Vagina (tissue), 2 donors: ENCODE measurements around the gene SLC16A12.

ENCODE experiments used
- POLR2A ChIP-seq, 2 donors: fragments of 450-650 bp; IDR thresholded peaks; one replicate each; pipeline ENCODE4 v1.6.1; 2017; ENCODE audit warnings: antibody characterized with exemption in 2 of 2, mild to moderate bottlenecking in 2 of 2, moderate library complexity in 2 of 2
- POLR2AphosphoS5 ChIP-seq, 2 donors: sonication (generic); formaldehyde crosslinking; IDR thresholded peaks; one replicate each; pipeline ENCODE4 v1.9.0; 2017; ENCODE audit warnings: antibody characterized with exemption in 2 of 2, mild to moderate bottlenecking in 2 of 2, low read depth in 1 of 2; ENCODE audit not compliant: insufficient read depth in 1 of 2
- TF ChIP-seq, protein P1 (sequence below), 3 experiments: fragments of 450-650 bp in 2 of 3; fragments of 200-600 bp in 1 of 3; sonication (generic) in 1 of 3; IDR thresholded peaks; one replicate each; pipeline ENCODE4 v1.5.1; 2017 to 2019; ENCODE audit warnings: antibody characterized with exemption in 3 of 3, mild to moderate bottlenecking in 2 of 3, moderate library complexity in 2 of 3

DNA sequence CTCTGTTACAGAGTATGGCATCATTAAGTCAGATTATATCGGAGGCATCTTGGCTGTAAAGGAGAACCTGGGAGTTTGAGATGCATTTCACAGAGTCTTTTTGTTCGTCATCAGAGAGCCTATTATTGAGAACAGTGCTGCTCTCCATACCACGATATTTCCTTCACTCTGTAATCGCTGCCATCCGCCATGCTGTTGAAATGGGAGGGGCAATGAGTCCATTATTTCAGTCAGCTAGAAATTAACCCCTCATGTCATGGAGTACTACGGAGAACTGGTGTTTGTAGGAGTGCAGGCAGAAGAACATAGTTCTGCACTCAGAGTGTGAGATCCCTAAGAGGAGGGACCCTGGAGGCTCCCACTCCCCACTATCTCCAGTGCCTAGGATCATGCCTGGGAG is 59.2 kb downstream of the SLC16A12 start:
- TF ChIP-seq, protein P1, sequence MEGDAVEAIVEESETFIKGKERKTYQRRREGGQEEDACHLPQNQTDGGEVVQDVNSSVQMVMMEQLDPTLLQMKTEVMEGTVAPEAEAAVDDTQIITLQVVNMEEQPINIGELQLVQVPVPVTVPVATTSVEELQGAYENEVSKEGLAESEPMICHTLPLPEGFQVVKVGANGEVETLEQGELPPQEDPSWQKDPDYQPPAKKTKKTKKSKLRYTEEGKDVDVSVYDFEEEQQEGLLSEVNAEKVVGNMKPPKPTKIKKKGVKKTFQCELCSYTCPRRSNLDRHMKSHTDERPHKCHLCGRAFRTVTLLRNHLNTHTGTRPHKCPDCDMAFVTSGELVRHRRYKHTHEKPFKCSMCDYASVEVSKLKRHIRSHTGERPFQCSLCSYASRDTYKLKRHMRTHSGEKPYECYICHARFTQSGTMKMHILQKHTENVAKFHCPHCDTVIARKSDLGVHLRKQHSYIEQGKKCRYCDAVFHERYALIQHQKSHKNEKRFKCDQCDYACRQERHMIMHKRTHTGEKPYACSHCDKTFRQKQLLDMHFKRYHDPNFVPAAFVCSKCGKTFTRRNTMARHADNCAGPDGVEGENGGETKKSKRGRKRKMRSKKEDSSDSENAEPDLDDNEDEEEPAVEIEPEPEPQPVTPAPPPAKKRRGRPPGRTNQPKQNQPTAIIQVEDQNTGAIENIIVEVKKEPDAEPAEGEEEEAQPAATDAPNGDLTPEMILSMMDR (IDR thresholded peaks at IDR 0.05), result no peak
- TF ChIP-seq POLR2AphosphoS5 (IDR thresholded peaks at IDR 0.05; ENCODE audit: insufficient read depth in 1 of 2, low read depth in 1 of 2) (no peak), POLR2A (IDR thresholded peaks at IDR 0.05) (no peak)
